ENCODE data around the gene ALDH18A1.

The ALDH18A1 gene

DNA sequence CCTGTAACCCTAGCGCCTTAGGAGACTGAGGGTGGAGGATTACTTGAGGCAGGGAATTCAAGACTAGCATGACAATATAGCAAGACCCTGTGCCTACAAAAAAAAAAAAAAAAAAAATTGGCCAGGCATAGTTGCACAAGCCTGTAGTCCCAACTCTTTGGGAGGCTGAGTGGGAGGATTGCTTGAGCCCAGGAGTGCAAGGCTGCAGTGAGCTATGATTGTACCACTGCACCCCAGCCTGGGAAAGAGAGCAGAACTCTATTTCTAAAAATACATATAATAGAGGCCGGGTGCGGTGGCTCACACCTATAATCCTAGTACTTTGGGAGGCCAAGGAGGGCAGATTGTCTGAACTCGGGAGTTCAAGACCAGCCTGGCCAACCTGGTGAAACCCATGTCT lies 85.1 kb downstream of the ALDH18A1 start:
- H4K20me1 ChIP-seq (ENCODE audit: insufficient read depth) = no peaks in the 10 kb centered on the region
- H3K79me2 ChIP-seq (ENCODE audit: insufficient read depth, low read depth) = no peaks in the 10 kb centered on the region
- H3K4me3 ChIP-seq (IDR thresholded peaks at IDR 0.05; ENCODE audit: insufficient read depth, low read depth, low read length) = no peak overlapping the region
- H3K9ac ChIP-seq = no peak overlapping the region
- H3K4me2 ChIP-seq = no peak overlapping the region
- H3K27ac ChIP-seq = no peak overlapping the region
- H2AFZ ChIP-seq (ENCODE audit: low read depth) = no peak overlapping the region
- TF ChIP-seq, protein P1, sequence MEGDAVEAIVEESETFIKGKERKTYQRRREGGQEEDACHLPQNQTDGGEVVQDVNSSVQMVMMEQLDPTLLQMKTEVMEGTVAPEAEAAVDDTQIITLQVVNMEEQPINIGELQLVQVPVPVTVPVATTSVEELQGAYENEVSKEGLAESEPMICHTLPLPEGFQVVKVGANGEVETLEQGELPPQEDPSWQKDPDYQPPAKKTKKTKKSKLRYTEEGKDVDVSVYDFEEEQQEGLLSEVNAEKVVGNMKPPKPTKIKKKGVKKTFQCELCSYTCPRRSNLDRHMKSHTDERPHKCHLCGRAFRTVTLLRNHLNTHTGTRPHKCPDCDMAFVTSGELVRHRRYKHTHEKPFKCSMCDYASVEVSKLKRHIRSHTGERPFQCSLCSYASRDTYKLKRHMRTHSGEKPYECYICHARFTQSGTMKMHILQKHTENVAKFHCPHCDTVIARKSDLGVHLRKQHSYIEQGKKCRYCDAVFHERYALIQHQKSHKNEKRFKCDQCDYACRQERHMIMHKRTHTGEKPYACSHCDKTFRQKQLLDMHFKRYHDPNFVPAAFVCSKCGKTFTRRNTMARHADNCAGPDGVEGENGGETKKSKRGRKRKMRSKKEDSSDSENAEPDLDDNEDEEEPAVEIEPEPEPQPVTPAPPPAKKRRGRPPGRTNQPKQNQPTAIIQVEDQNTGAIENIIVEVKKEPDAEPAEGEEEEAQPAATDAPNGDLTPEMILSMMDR (conservative IDR thresholded peaks at IDR 0.05; ENCODE audit: low read depth, low read length) = no peak
- H3K4me1 ChIP-seq (ENCODE audit: low read depth, poor library complexity, severe bottlenecking) = no peaks in the 10 kb centered on the region
- H3K27me3 ChIP-seq (ENCODE audit: insufficient read depth, low read depth) = no peaks in the 10 kb centered on the region
- no peaks in the 10 kb centered on the region for H3K36me3 ChIP-seq (ENCODE audit: insufficient read depth)

- Histone ChIP-seq H3K36me3 (ENCODE audit: insufficient read depth) (no peaks in the 10 kb centered on the region), H3K4me3 (IDR thresholded peaks at IDR 0.05; ENCODE audit: insufficient read depth, low read depth, low read length) (no peak overlapping the region), H4K20me1 (ENCODE audit: insufficient read depth) (no peaks in the 10 kb centered on the region), H3K27ac (no peak overlapping the region), H3K27me3 (ENCODE audit: insufficient read depth, low read depth) (no peaks in the 10 kb centered on the region), H3K4me1 (ENCODE audit: low read depth, poor library complexity, severe bottlenecking) (no peaks in the 10 kb centered on the region), H2AFZ (ENCODE audit: low read depth) (no peak overlapping the region), H3K79me2 (ENCODE audit: insufficient read depth, low read depth) (no peaks in the 10 kb centered on the region), H3K4me2 (no peak overlapping the region), H3K9ac (no peak overlapping the region)
- TF ChIP-seq, protein P1 (conservative IDR thresholded peaks at IDR 0.05; ENCODE audit: low read depth, low read length) = no peak
Measured at GRCh38 chr10:95569368-95569767, 87.1 kb downstream of the ALDH18A1 start.

- Histone ChIP-seq H2AFZ (ENCODE audit: low read depth) (no peak overlapping the region), H3K4me2 (no peak overlapping the region), H3K4me3 (IDR thresholded peaks at IDR 0.05; ENCODE audit: insufficient read depth, low read depth, low read length) (no peak overlapping the region), H3K27me3 (ENCODE audit: insufficient read depth, low read depth) (no peaks in the 10 kb centered on the region), H3K4me1 (ENCODE audit: low read depth, poor library complexity, severe bottlenecking) (no peaks in the 10 kb centered on the region), H3K27ac (no peak overlapping the region), H3K9ac (no peak overlapping the region), H3K36me3 (ENCODE audit: insufficient read depth) (no peaks in the 10 kb centered on the region), H4K20me1 (ENCODE audit: insufficient read depth) (no peaks in the 10 kb centered on the region), H3K79me2 (ENCODE audit: insufficient read depth, low read depth) (no peaks in the 10 kb centered on the region)
- TF ChIP-seq, protein P1 (conservative IDR thresholded peaks at IDR 0.05; ENCODE audit: low read depth, low read length) = no peak
Measured at GRCh38 chr10:95567903-95568630, 88.4 kb downstream of the ALDH18A1 start.

DNA sequence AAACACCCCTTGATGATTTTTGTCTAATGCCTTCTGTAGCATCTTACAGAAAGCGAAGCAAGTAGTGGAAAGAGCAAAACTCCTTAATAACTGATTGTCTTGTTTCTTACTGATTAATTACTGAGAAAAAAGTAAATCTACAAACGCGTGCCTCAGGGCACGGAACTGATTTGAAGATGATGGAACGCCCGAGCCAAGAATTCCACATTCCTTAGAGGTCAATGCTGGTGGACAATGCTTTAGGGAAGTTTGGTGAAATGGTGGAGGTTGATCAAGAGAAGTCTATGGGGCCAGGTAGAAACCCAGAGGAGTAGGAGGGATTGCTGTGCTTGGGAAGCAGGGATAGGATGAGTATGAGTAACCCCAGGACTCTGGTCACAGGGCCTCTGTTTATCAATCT lies 90.4 kb downstream of the ALDH18A1 start:
- no peaks in the 10 kb centered on the region for H3K4me1 ChIP-seq (ENCODE audit: low read depth, poor library complexity, severe bottlenecking)
- H3K4me2 ChIP-seq = no peak overlapping the region
- no peak overlapping the region for H2AFZ ChIP-seq (ENCODE audit: low read depth)
- H3K4me3 ChIP-seq (IDR thresholded peaks at IDR 0.05; ENCODE audit: insufficient read depth, low read depth, low read length) = no peak overlapping the region
- H3K27ac ChIP-seq = no peak overlapping the region
- no peaks in the 10 kb centered on the region for H3K36me3 ChIP-seq (ENCODE audit: insufficient read depth)
- TF ChIP-seq, protein P1 (conservative IDR thresholded peaks at IDR 0.05; ENCODE audit: low read depth, low read length) = no peak
- no peak overlapping the region for H3K9ac ChIP-seq
- no peaks in the 10 kb centered on the region for H4K20me1 ChIP-seq (ENCODE audit: insufficient read depth)
- H3K27me3 ChIP-seq (ENCODE audit: insufficient read depth, low read depth) = no peaks in the 10 kb centered on the region
- no peaks in the 10 kb centered on the region for H3K79me2 ChIP-seq (ENCODE audit: insufficient read depth, low read depth)
